ENCODE data around the gene AMOTL2.

Gene AMOTL2

GRCh38 chr3:134374105-134374790, at the start of gene AMOTL2:
TSS of gene AMOTL2 (minus strand) at chr3:134374447. CDS start at chr3:134371433, 3,014 bp downstream.
- DNase-seq (ENCODE audit: low read depth in 2 of 2) = peak; percentile 94 to 95

DNA sequence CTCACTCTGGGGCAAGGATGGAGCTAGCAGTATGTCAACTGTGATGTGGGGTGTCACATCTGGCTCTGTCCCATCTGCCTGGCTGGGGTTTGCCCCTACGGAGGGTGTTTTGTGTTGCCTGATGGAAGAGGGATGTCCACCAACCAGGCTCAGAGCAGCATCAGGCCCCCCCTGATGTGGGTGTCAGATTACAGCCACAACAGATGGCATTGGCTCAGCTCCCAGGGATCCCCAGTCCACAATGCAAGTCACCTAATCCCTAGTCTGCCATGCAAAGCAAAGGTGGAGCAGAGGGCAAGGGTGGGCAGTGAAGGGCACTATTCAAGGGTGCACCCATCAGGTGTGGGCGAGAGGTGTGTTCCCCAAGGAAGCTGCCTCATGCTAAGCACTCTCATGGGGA, 48.9 kb upstream of the AMOTL2 start:
- DNase-seq (ENCODE audit: low read depth in 2 of 2) = peak; percentile 36

GRCh38 chr3:134419960-134420321, 45.7 kb upstream of the AMOTL2 start:
- no peak for DNase-seq (ENCODE audit: low read depth in 2 of 2)

DNA sequence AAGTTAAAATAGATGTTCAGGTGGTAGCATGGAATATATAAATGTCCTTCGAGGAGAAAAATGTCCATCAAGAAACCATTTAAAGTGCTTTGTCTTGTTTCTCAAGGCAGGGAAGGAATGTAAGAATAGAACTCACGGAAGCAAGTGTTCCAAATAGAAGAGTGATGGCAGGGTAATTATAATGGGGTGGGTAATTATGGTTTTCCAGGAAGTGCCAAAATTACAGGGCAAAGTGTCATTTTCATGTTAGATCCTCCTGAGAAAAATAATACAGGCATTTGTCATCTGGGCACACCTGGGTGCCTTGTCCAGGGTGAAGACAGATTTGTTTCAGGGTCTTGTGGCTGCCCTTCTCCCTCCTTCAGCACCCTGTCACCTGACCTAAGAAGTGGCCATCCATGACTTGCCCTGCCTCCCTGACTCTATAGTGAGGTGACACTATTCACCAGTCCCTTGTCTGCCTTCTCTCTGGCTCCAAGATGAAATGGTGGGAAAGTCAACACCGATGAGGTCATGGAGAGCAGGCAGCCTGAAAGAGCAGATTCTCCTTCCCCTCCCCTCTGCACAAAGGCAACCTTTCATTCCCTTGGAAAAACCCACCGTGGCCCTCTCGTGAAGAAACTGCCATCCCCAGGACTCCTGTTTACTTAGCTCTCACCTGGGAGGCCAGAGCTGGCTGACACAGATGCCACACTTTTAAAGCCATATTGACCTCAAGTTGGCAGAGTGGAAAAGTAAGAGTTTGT, 45.1 kb upstream of the AMOTL2 start:
- DNase-seq (ENCODE audit: low read depth in 2 of 2) = no peak

- no peak for DNase-seq (ENCODE audit: low read depth in 2 of 2)
Observed at GRCh38 chr3:134409041-134409440, 34.8 kb upstream of the AMOTL2 start.

DNA sequence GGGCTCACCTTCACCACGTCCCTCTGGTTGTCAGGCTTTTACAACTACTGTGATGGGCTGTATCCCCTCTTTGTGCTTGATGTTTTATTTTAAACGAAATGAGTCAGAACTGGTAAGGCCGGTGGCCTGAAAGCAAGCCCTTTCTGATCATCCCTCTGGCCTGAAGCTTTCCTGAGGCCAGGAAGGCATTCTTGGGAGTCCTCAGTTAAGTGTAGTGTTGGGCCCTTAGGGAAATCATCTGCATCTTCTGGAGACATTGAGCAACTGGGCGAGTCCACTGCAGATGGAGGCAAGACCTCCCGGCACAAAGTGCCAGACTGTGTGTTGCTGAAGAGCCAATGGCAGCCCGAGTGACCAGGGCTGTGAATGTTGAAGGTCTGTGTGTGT, 33.0 kb upstream of the AMOTL2 start:
- DNase-seq (ENCODE audit: low read depth in 2 of 2) = no peak

DNA sequence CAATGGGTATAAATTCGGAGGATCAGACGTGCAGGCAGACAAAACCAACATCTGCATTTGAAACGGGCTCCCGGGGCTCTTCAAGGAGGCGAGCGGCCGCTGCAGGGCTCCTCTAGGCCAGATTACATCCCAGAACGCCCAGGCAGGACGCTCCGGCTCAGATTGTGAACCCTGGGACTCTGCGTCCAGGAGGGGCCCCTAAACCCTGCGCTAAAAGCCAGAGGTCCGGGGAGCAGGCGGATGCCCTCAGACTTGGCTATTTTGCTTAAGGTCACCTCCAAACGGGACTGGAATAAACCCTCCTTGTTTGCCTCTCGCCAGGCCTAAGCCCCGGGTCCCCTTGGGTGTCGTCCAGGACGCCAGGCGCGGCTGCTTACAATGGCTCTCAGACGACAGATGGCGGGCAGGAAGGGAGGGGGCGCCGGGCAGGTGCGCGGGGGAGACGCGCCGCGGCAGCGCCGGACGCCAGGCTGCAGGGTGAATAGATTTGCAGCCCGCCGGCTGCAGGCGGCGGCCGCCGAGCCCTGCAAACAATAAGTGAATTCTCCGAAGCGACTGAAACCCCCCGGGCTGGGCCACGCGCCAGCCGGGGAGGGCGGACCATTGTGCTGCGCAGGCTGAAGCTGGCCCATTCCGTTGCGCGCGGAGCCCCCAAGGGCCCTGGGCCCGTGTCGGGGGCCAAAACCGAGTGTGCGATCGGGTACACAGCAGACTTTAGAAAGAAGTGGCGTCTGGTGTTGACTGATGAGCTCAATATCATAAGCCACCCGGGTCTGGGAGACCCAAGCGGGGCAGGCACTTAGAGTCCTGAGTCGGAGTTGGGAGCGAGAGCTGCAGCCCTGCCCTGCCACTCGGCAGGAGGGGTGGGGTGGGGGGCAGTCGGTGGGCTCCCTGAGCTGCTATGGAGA, 32.3 kb upstream of the AMOTL2 start:
- DNase-seq (ENCODE audit: low read depth in 2 of 2) = no peak

GRCh38 chr3:134404366-134404885, 30.2 kb upstream of the AMOTL2 start:
- DNase-seq (ENCODE audit: low read depth in 2 of 2) = no peak

DNA sequence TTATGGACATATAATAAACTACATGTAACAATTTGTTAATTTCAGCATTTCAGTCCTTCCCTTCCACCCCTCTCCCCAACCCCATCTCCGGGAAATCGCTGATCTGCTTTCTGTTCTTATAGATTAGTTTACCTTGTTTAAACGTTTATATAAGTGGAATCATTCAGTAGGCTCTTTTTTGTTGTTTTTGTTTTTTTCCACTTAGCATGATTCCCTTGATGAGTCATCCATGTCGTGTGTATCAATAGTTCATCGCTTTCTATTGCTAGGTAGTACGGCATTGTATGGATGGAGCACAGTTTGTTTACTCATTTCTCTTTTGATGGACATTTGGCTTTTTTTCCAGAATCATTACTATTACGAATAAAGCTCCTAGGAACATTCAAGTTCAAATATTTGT, 23.5 kb upstream of the AMOTL2 start:
- no peak for DNase-seq (ENCODE audit: low read depth in 2 of 2)

GRCh38 chr3:134395103-134395502, 20.9 kb upstream of the AMOTL2 start:
- no peak for DNase-seq (ENCODE audit: low read depth in 2 of 2)

DNA sequence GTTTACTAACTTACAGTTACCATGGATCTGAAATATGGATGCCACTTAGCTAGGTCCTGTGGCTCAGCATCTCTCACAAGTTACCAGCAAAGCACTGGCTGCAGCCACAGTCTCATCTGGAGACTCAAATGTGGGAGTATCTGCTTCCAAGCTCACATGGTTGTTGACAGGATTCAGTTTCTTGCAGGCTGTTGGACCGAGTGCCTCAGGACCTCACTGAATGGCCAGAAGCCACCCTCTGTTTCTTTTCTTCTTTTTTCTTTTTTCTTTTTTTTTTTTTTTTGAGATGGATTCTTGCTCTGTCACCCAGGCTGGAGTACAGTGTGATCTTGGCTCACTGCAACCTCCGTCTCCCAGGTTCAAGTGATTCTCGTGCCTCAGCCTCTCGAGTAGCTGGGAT, 20.1 kb upstream of the AMOTL2 start:
- DNase-seq (ENCODE audit: low read depth in 2 of 2) = no peak

GRCh38 chr3:134393074-134393473, 18.8 kb upstream of the AMOTL2 start:
- DNase-seq (ENCODE audit: low read depth in 2 of 2) = no peak

GRCh38 chr3:134392336-134392983, 18.2 kb upstream of the AMOTL2 start:
- DNase-seq (ENCODE audit: low read depth in 2 of 2) = no peak

DNA sequence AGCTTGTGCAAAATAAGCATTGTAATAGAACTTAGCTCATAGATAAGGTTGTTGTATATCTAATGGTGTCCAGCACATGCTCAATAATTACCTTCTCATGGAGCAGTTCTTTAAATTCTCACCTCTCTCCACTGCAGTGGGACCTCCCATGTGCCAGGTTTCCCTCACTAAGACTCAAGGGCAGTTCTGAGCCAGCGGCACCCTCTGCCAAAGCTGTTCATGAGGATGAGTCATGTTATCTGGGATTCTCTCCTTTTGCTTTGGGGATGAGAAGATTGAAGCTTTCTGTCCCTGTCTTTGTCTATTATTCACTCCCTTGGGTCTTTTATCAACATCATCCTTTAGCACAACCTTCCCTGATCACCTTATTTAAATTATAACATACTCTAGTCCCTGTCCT, 15.6 kb upstream of the AMOTL2 start:
- DNase-seq (ENCODE audit: low read depth in 2 of 2) = no peak

DNA sequence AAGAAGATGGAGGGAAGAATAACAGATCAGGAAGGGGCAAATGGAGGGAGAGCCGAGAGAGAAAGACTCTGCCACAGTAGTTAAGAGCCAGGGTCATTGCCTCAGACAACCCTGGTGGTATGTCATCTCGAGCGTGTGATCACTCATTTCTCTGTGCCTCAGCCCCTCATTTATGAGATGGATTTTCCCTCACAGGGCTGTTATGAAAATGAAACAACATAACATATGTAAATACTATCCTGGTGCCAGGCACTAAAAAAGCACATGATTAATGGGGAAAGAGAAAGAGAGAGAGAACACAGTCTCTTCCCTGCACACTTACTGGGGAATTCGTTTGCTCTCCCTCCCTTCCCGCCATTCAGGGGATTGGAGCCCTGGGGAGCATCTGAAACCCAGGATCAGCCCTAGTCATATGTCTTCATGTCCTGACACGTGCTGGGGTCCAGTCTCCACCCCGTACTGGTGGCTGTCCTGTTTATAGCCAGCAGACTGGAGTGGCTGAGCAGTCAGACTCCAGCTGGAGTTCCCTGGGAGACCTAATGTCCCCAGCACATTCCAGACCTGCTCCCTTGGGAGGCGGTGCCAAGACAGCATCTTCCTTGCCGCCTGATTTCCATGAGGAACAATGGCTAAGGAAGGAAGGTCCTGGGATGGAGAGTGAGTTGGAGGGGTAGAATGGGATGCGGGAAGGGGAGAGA, 14.7 kb upstream of the AMOTL2 start:
- no peak for DNase-seq (ENCODE audit: low read depth in 2 of 2)

DNA sequence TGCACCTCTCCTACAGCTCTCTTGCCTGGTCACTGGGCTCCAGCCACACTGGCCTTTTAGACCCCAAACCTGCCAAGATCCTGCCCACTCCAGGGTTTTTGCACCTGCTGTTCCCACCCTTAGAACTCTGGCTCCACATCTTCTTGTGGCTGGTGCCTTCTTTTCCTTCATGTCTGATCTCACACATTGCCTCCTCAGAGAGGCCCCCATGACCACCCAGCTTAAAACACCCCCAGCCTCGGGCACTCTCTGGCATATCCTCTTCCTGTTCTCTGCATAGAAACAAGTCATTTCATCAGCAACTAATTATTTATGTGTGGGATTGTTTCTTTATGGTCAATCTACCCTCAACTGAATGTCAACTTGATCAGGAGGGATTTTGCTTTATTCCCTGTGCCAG, 14.0 kb upstream of the AMOTL2 start:
- DNase-seq (ENCODE audit: low read depth in 2 of 2) = no peak

- DNase-seq (ENCODE audit: low read depth in 2 of 2) = no peak
Observed at GRCh38 chr3:134387293-134387692, 13.0 kb upstream of the AMOTL2 start.

GRCh38 chr3:134384963-134385362, 10.7 kb upstream of the AMOTL2 start:
- DNase-seq (ENCODE audit: low read depth in 2 of 2) = no peak

DNA sequence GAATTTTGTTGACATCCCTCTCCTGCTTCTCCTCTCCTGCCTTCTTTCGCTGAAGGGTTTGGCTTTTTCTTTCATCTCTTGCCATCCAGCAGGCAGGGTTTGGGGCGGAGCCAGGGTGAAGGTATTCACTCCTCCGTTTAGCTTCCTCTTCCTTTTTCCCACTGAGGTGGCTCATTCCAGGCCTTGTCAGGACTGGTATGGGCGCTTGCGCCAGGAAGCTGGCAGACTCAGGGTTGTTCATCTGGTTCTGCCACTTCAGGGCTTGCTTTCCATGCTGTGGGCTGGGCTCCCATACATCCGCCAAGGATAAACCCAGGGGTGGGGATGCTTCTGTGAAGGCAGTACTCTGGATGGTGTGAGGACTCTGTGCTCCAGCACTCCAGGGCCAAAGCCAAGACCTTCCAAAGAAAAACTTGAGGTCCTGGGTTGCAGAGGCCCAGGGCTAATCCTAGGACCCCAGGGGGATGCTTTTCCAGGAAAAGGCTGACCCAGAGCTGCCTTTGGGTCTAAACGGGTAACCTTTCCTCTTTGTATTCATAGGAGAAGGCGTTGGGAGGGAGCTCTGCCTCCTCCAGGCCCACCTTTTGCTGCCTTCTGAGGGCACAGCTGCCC, 7.7 kb upstream of the AMOTL2 start:
- no peak for DNase-seq (ENCODE audit: low read depth in 2 of 2)

DNA sequence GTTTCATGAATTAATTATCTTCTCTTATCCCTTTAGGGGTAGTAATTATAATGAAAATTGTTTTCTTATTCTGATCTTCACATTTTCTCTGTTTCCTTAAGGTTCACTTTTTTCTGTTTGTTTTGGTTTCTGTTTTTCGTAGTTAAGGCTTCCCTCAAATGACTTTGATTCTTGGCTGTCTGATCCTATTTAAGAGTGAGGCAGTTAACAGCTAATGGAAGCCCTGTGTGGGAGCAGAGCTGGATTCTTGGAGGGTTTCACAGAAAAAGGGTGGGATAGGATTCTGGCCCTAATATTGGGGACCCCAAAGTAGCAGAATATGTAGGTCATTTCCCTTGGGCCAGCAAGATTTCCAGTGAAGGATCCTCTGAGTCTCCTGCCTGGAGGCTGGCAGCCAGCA, 6.8 kb upstream of the AMOTL2 start:
- DNase-seq (ENCODE audit: low read depth in 2 of 2) = no peak

DNA sequence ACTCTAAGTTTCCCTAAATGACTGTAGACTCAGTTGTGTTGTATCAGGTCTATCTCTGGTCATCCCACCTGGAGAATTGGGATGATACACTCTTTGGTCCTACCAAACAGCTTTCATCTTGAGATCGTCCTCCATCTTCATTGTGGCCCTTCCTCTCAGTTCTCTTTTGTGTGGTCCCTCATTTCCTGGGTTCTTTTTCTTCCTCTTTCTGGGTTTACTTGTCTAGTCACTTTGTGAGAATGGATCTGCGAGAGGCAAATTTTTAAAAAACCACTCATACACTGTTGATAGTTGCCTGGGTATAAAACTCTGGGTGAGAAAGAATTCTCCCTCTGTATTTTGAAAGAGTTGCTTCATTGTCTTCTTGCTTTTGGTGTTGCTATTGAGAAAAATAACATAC, 6.0 kb upstream of the AMOTL2 start:
- no peak for DNase-seq (ENCODE audit: low read depth in 2 of 2)
